MM.1S (cell line): ENCODE measurements around the gene CHRNE.

ENCODE experiments used
- CTCF ChIP-seq: fragments of 300-600 bp; sonication (generic); IDR thresholded peaks from 2 replicates; pipeline ENCODE4 v1.5.1; 2016; ENCODE audit warnings: antibody characterized with exemption, low read length, mixed read lengths
- EZH2 ChIP-seq: fragments of 300-600 bp; sonication (generic); optimal IDR thresholded peaks from 2 replicates; pipeline ENCODE3; 2017; ENCODE audit warnings: low read depth, mild to moderate bottlenecking, antibody characterized with exemption, low read length, mixed read lengths
- EZH2phosphoT487 ChIP-seq: fragments of 300-600 bp; sonication (generic); IDR thresholded peaks from 2 replicates; pipeline ENCODE4 v1.6.1; 2018; ENCODE audit warnings: antibody characterized with exemption, low read length

DNA sequence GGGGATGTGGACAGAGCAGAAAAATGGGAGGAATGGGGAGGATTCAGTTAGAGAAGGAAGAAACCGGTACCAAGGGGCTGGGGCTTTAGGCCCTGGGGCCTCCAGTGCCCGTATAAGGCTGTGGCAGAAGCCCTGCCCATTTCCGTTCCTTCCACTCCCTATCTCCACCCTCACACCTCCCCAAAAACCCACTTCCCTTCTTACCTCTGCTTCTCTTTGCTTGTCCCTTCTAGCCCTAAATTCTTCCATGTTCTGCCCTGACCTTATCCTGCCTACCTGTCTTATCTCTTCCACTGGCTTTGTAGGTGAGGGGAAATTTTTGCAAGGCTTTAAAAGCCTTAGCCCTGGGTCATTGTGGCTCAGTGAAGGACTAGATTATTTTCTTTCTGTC lies 41.3 kb upstream of the CHRNE start:
- TF ChIP-seq CTCF (no peak), EZH2phosphoT487 (no peak), EZH2 (no peak)
